ENCODE measurements around the gene PCDHGA9. TPM values are rescaled to one million over a fixed set of nuclear protein-coding genes. Genes with fewer than 3 reads are reported as not detected.

PCDHGA9 gene
- total RNA-seq = 1.7 and 1.9 TPM in 2 replicates

GRCh38 chr5:141402553-141403243 is at the start of gene PCDHGA9:
PCDHGA9 (plus strand) TSS chr5:141402778; CDS start chr5:141402953, 175 bp downstream.

DNA sequence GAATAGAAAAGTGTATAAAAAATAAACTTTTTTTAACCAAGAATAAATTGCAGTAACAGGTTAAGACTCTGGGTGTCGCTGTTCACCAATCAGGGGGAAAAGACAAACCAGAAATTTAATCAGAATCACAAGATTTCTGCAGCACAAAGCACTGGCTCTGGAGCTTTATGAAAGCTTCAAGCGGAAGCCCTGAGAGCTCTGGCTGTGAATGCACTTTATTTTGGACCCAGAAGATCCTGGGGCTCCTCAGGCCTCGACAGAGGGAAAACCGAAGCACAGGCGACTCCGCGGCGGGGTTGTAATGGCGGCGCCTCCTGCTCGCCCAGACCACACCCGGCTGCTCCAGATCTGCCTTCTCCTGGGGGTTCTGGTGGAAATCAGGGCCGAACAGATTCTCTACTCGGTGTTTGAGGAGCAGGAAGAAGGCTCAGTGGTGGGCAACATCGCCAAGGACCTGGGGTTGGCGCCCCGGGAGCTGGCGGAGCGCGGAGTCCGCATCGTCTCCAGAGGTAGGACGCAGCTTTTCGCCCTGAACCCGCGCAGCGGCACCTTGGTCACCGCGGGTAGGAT is 47.6 kb upstream of the PCDHGA9 start, which contains the start of gene PCDHGA4:
TSS of gene PCDHGA4 (plus strand) at position 122 of the 570 bp plus-strand sequence. CDS start at position 209, 87 bp downstream.

GRCh38 chr5:141359790-141360426 is 42.7 kb upstream of the PCDHGA9 start, which contains the start of gene PCDHGB2:
PCDHGB2 (plus strand) TSS chr5:141359994; CDS start chr5:141360136, 142 bp downstream.

DNA sequence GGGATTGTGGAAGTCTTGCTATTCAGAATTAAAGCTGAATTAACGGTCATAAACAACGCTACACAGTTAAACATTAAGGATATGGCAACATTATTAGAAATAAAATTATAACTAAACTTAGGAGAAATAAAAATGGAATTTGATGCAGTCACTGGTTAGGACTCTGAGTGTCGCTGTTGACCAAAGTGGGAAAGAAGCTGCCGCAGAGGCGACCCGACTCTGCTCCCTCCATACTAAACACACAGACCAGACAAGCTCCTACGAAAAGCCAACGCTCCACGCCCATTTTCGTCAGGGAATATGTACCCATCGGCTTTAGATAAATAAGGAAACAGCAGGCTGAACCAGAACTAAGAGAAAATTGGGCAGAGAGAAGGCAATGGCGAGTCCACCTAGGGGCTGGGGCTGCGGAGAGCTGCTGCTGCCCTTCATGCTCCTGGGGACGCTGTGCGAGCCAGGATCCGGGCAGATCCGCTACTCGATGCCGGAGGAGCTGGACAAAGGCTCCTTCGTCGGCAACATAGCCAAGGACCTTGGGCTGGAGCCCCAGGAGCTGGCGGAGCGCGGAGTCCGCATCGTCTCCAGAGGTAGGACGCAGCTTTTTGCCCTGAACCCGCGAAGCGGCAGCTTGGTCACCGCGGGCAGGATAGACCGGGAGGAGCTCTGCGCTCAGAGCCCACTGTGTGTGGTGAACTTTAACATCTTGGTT is 38.5 kb upstream of the PCDHGA9 start, which contains the start of gene PCDHGA5:
TSS of gene PCDHGA5 (plus strand) at position 211 of the 709 bp plus-strand sequence. CDS start at position 380, 169 bp downstream.

GRCh38 chr5:141369994-141370848 is 32.4 kb upstream of the PCDHGA9 start, which contains the start of gene PCDHGB3:
PCDHGB3 (plus strand) TSS chr5:141370242; CDS start chr5:141370395, 153 bp downstream.

GRCh38 chr5:141373673-141374317 is 28.8 kb upstream of the PCDHGA9 start, which contains the start of gene PCDHGA6:
PCDHGA6 (plus strand) TSS chr5:141373891; CDS start chr5:141374084, 193 bp downstream.

DNA sequence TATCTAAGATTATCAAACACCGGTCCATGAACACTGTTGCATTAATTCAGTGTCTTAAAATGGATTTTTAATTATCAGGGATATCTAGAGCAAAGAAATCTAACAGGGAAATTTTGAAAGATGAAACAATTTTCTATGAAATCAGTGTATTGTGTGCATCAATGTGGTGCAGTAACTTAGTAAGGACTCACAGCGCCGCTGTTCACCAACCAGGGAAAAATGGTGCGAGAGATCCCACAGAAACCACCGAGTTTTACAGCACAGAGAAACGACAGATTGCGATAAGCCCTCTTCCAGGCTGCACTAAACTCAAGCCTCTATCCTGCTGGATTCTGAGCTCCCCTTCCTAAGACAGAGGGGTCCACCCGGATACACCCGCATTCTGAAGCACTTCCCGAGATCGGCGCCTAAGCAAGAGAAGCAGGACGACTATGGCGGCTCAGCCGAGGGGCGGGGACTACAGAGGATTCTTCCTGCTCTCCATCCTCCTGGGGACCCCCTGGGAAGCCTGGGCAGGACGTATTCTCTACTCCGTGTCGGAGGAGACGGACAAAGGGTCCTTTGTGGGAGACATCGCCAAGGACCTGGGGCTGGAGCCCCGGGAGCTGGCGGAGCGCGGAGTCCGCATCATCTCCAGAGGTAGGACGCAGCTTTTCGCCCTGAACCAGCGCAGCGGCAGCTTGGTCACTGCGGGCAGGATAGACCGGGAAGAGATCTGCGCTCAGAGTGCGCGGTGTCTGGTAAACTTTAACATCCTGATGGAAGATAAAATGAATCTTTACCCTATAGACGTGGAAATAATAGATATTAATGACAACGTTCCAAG is 19.9 kb upstream of the PCDHGA9 start, which contains the start of gene PCDHGA7:
TSS of gene PCDHGA7 (plus strand) at position 274 of the 826 bp plus-strand sequence. CDS start at position 432, 158 bp downstream.

DNA sequence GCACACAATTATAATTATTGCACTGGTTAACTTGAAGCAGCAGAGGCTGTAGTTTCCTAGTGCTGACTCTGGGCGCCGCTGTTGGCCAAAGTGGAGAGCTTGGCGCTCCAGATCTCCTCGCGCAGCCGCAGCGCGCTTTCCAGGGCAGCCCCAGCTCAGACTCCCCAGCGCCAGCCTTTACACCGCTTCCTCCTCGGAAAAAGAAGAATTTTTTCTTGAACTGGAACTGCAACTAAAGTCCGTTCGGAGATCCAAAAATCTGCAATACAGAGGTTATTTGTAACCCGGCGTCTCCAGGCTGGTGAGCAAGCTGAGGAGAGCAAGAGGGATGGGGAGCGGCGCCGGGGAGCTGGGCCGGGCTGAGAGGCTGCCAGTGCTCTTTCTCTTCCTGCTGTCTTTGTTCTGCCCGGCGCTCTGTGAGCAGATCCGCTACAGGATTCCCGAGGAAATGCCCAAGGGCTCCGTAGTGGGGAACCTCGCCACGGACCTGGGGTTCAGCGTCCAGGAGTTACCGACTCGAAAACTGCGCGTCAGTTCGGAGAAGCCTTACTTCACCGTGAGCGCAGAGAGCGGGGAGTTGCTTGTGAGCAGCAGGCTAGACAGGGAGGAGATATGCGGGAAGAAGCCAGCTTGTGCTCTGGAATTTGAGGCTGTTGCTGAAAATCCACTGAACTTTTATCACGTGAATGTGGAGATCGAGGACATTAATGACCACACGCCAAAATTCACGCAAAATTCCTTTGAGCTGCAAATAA is 14.8 kb upstream of the PCDHGA9 start, which contains the start of gene PCDHGB4:
TSS of gene PCDHGB4 (plus strand) at position 142 of the 755 bp plus-strand sequence. CDS start at position 329, 187 bp downstream.

GRCh38 chr5:141392429-141393198 is 10.0 kb upstream of the PCDHGA9 start, which contains the start of gene PCDHGA8:
PCDHGA8 (plus strand) TSS chr5:141392633; CDS start chr5:141392814, 181 bp downstream.

GRCh38 chr5:141397756-141398551 is 4.6 kb upstream of the PCDHGA9 start, which contains the start of gene PCDHGB5:
PCDHGB5 (plus strand) TSS chr5:141397947; CDS start chr5:141398128, 181 bp downstream.

GRCh38 chr5:141407790-141408505 is 5.4 kb downstream of the PCDHGA9 start, which contains the start of gene PCDHGB6:
PCDHGB6 (plus strand) TSS chr5:141408021; CDS start chr5:141408203, 182 bp downstream.

DNA sequence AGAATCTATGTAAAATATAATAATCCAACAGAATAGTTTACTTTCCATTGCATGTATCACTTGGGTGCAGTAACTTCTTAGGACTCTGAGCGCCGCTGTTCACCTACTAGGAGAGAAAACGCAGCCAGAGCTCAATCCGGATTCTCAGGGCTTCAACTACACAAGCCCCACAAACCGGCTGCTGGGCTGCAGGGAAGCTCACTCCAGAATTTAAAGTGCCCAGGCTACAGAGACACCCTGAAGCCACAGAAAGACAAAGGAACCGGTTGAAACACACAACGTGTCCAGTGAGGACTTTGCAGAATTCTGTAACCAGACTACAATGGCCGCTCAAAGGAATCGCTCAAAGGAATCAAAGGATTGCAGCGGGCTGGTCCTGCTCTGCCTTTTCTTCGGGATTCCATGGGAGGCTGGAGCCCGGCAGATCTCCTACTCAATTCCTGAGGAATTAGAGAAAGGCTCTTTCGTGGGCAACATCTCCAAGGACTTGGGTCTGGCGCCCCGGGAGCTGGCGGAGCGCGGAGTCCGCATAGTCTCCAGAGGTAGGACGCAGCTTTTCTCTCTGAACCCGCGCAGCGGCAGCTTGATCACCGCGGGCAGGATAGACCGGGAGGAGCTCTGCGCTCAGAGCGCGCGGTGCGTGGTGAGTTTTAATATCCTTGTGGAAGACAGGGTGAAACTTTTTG is 10.4 kb downstream of the PCDHGA9 start, which contains the start of gene PCDHGA10:
TSS of gene PCDHGA10 (plus strand) at position 134 of the 686 bp plus-strand sequence. CDS start at position 323, 189 bp downstream.

DNA sequence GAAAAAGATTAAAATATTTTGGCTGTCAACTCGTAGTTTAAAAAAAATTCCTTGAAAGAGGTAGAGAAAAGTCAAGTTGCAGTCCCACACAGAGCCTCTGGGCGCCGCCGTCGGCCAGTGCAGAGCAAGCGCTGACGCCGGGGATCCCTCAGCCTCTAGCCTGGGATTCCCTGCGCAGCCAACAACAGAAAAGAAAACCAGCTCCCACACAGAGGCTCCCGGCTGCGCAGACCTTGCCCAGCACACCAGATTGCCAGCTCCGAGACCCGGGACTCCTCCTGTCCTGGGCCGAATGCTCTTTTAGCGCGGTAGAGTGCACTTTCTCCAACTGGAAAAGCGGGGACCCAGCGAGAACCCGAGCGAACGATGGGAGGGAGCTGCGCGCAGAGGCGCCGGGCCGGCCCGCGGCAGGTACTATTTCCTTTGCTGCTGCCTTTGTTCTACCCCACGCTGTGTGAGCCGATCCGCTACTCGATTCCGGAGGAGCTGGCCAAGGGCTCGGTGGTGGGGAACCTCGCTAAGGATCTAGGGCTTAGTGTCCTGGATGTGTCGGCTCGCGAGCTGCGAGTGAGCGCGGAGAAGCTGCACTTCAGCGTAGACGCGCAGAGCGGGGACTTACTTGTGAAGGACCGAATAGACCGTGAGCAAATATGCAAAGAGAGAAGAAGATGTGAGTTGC is 15.1 kb downstream of the PCDHGA9 start, which contains the start of gene PCDHGB7:
TSS of gene PCDHGB7 (plus strand) at position 184 of the 679 bp plus-strand sequence. CDS start at position 367, 183 bp downstream.

GRCh38 chr5:141420855-141421488 is 18.4 kb downstream of the PCDHGA9 start, which contains the start of gene PCDHGA11:
PCDHGA11 (plus strand) TSS chr5:141421051; CDS start chr5:141421228, 177 bp downstream.

All from bronchus fibroblast of lung (primary cell).